Esophagus muscularis mucosa (tissue), 4 donors: ENCODE results near the gene ARMC9.
"Not testable (repeated sequence)": the region's sequence is repeated elsewhere in the genome, so short reads cannot be mapped to it uniquely, and the experiment has no call there.

ENCODE experiments used
- CTCF ChIP-seq, 3 experiments: fragments of 200-600 bp in 2 of 3; fragments of 450-650 bp in 1 of 3; sonication (generic) in 2 of 3; IDR thresholded peaks; one replicate each; pipeline ENCODE4 v1.5.1; 2017 to 2019; ENCODE audit warnings: antibody characterized with exemption in 3 of 3, mild to moderate bottlenecking in 2 of 3, moderate library complexity in 1 of 3
- EP300 ChIP-seq: sonication (generic); formaldehyde crosslinking; IDR thresholded peaks from one replicate; pipeline ENCODE4 v1.6.1; 2017; ENCODE audit warnings: antibody characterized with exemption
- POLR2A ChIP-seq: fragments of 450-650 bp; IDR thresholded peaks from one replicate; pipeline ENCODE4 v1.6.1; 2017; ENCODE audit warnings: antibody characterized with exemption, moderate library complexity, mild to moderate bottlenecking, low read depth

GRCh38 chr2:231349374-231349735, 150.9 kb downstream of the ARMC9 start:
- not testable (repeated sequence) for TF ChIP-seq CTCF (IDR thresholded peaks at IDR 0.05); EP300; POLR2A
